OCI-LY7 (cell line): ENCODE measurements around the gene ADAR. TPM values are rescaled to one million over a fixed set of nuclear protein-coding genes. Genes with fewer than 3 reads are reported as not detected.

Experiments used
- BruUV-seq: library from RNA; stranded (reverse); fragments of 400-500 nt; replicated peaks from 2 replicates; lab custom pipeline; 2021; lab: Mats Ljungman, UMichigan
- CTCF ChIA-PET: fragments of 300-600 bp; sonication (Branson Sonifier 250); formaldehyde crosslinking; loops from one replicate; lab custom pipeline; 2022; ENCODE audit warnings: antibody characterized with exemption; ENCODE audit not compliant: unreplicated experiment; lab: Charles Lee
- POLR2A ChIA-PET: fragments of 300-600 bp; sonication (Branson Sonifier 250); formaldehyde crosslinking; loops from one replicate; lab custom pipeline; 2022; ENCODE audit warnings: antibody characterized with exemption; lab: Charles Lee
- DNase-seq: peaks from one replicate; pipeline ENCODE4 v3.0.0-alpha.2; 2015; ENCODE audit warnings: low spot score
- H2AFZ ChIP-seq: fragments of 200-600 bp; sonication (generic), shearing (Covaris generic); 2 replicates; pipeline ENCODE4 v1.6.1; 2014; ENCODE audit warnings: mild to moderate bottlenecking, antibody characterized with exemption, low read length, moderate library complexity
- H3K27ac ChIP-seq: fragments of 200-600 bp; sonication (generic); 2 replicates; pipeline ENCODE4 v1.5.1; 2014; ENCODE audit warnings: mixed run types, low read depth, mild to moderate bottlenecking, moderate library complexity, low read length, inconsistent platforms; ENCODE audit not compliant: poor library complexity, severe bottlenecking
- H3K36me3 ChIP-seq: fragments of 200-600 bp; sonication (generic); 2 replicates; pipeline ENCODE4 v1.6.1; 2014; ENCODE audit warnings: mild to moderate bottlenecking, antibody characterized with exemption, low read length, moderate library complexity, mixed read lengths; ENCODE audit not compliant: insufficient read depth
- H3K4me1 ChIP-seq: fragments of 200-600 bp; sonication (generic); 2 replicates; pipeline ENCODE4 v1.5.1; 2014; ENCODE audit warnings: mild to moderate bottlenecking, low read length; ENCODE audit not compliant: insufficient read depth, poor library complexity, severe bottlenecking
- H3K4me2 ChIP-seq: fragments of 200-600 bp; sonication (generic); 2 replicates; pipeline ENCODE4 v1.6.1; 2014; ENCODE audit warnings: mild to moderate bottlenecking, low read length
- H3K4me3 ChIP-seq: fragments of 200-600 bp; sonication (generic); 2 replicates; pipeline ENCODE4 v1.5.1; 2014; ENCODE audit warnings: mild to moderate bottlenecking, low read depth, low read length; ENCODE audit not compliant: poor library complexity, severe bottlenecking
- H3K79me2 ChIP-seq: fragments of 200-600 bp; sonication (generic); 2 replicates; pipeline ENCODE4 v1.6.1; 2016; ENCODE audit warnings: low read depth, mild to moderate bottlenecking, low read length, moderate library complexity, mixed read lengths; ENCODE audit not compliant: insufficient read depth
- H3K9me2 ChIP-seq: fragments of 200-600 bp; sonication (generic); 2 replicates; pipeline ENCODE4 v1.6.1; 2016; ENCODE audit warnings: mild to moderate bottlenecking, low read length, mixed read lengths; ENCODE audit not compliant: insufficient read depth
- H3K9me3 ChIP-seq: fragments of 200-600 bp; sonication (generic); 2 replicates; pipeline ENCODE4 v1.6.1; 2014; ENCODE audit warnings: mild to moderate bottlenecking, mixed run types, low read length, mixed read lengths
- H4K20me1 ChIP-seq: fragments of 200-600 bp; sonication (generic); 2 replicates; pipeline ENCODE4 v1.6.1; 2014; ENCODE audit warnings: mild to moderate bottlenecking, antibody characterized with exemption, low read length, moderate library complexity, mixed read lengths; ENCODE audit not compliant: insufficient read depth
- CTCF ChIP-seq: fragments of 200-600 bp; sonication (generic); conservative IDR thresholded peaks from 2 replicates; pipeline ENCODE4 v1.5.1; 2014; ENCODE audit warnings: mild to moderate bottlenecking, antibody characterized with exemption, low read length, moderate library complexity, mixed read lengths
- EZH2phosphoT487 ChIP-seq: fragments of 200-600 bp; sonication (generic); IDR thresholded peaks from 2 replicates; pipeline ENCODE4 v1.6.1; 2018; ENCODE audit warnings: low read depth, borderline replicate concordance, mild to moderate bottlenecking, mixed run types, antibody characterized with exemption, low read length, moderate library complexity, mixed read lengths
- intact Hi-C: fragments of 100-400 bp; cut with micrococcal nuclease; formaldehyde crosslinking; loops from one replicate; pipeline ENCODE4 v1.10.0; 2022; ENCODE audit not compliant: unreplicated experiment
- total RNA-seq, 2 experiments: library from RNA; depleted of rRNA in 1 of 2; stranded (reverse); fragments of >200 nt in 1 of 2; shearing (Covaris generic) in 1 of 2; gene quantifications; 2 replicates each; pipeline ENCODE4 v1.2.3, GENCODE V29; 2014 to 2022

The ADAR gene
- total RNA-seq, 2 experiments from 2014 or later, result 90.2 to 139 TPM

DNA sequence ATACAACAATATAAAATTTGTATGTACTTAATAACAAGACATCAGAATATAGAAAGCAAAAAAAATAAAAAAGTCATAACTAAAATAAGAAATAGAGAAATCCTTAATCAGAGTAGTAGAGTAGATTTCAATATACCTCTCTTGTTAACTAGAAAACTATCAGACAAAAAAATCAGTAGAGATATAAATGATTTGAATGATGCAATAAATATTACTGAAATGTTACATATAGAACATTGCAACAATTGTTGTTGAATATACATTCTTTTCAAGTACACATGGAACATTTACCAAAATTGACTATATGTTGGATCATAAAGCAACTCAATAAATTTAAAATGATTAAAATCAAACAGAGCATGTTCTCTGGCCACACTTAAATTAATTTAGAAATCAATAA is 31.9 kb upstream of the ADAR start:
- no peak overlapping the region for H3K4me2 ChIP-seq
- CTCF ChIA-PET, result no interaction called here

GRCh38 chr1:154635171-154635570 is 27.2 kb upstream of the ADAR start:
- CTCF ChIA-PET, result no interaction called here

More for the DNA sequence above, 31.9 kb upstream of the ADAR start:
- H3K27ac ChIP-seq, result no peak overlapping the region
- no peaks in the 10 kb centered on the region for H4K20me1 ChIP-seq
- TF ChIP-seq EZH2phosphoT487, result no peak
- no peak for TF ChIP-seq CTCF
- POLR2A ChIA-PET, result interaction anchor here (0.5 kb wide), 1 partner anchor 345 kb away, joined by 4 read pairs; no protein-coding TSS in a partner anchor
- H3K4me3 ChIP-seq, result no peak overlapping the region
- BruUV-seq, result no TSS peak
- intact Hi-C loops, result no loop called here
- no peaks in the 10 kb centered on the region for H3K36me3 ChIP-seq
- H3K9me3 ChIP-seq, result peaks cover 13% of the 10 kb centered on the region
- no peak for DNase-seq
- H3K4me1 ChIP-seq, result no peaks in the 10 kb centered on the region
- no peaks in the 10 kb centered on the region for H3K79me2 ChIP-seq
- no peaks in the 10 kb centered on the region for H3K9me2 ChIP-seq
- no peak overlapping the region for H2AFZ ChIP-seq

More at GRCh38 chr1:154635171-154635570, 27.2 kb upstream of the ADAR start:
- H3K4me1 ChIP-seq, result no peaks in the 10 kb centered on the region
- no peak for DNase-seq
- no peak for TF ChIP-seq EZH2phosphoT487
- no peak for TF ChIP-seq CTCF
- BruUV-seq, result no TSS peak
- no peak overlapping the region for H3K27ac ChIP-seq
- no peaks in the 10 kb centered on the region for H4K20me1 ChIP-seq
- H3K4me2 ChIP-seq, result no peak overlapping the region
- POLR2A ChIA-PET, result interaction anchor here (0.6 kb wide), 1 partner anchor 80 kb away, joined by 3 read pairs; no protein-coding TSS in a partner anchor
- H2AFZ ChIP-seq, result no peak overlapping the region
- peaks cover 16% of the 10 kb centered on the region for H3K9me3 ChIP-seq
- intact Hi-C loops, result no loop called here
- no peaks in the 10 kb centered on the region for H3K9me2 ChIP-seq
- H3K79me2 ChIP-seq, result no peaks in the 10 kb centered on the region
- H3K36me3 ChIP-seq, result no peaks in the 10 kb centered on the region; the same call in 1 of the 2 replicates
- H3K4me3 ChIP-seq, result no peak overlapping the region
